HEK293 (cell line): ENCODE data around the gene CRABP2.

Experiments
- CTCF ChIA-PET: fragments of 350-600 bp; formaldehyde crosslinking; extraction: SDS; loops from one replicate; lab custom pipeline; 2021; ENCODE audit warnings: antibody characterized with exemption; lab: Yijun Ruan, JAX
- POLR2A ChIA-PET: fragments of 300-600 bp; formaldehyde crosslinking; extraction: SDS; loops from one replicate; lab custom pipeline; 2020; ENCODE audit warnings: antibody characterized with exemption, inconsistent platforms; lab: Yijun Ruan, JAX
- H3K27ac ChIP-seq: fragments of 200-500 bp; sonication (Bioruptor generic); 2 replicates; pipeline ENCODE4 v1.5.1; 2014; ENCODE audit warnings: low read depth, low read length, control low read depth, inconsistent platforms; ENCODE audit errors: extremely low read depth
- H3K36me3 ChIP-seq, 2 experiments: fragments of 200-500 bp in 1 of 2; sonication (Bioruptor generic) in 1 of 2; 1 replicate in 1 of 2; 2 replicates in 1 of 2; pipeline ENCODE4 v1.5.1; 2014 to 2017; ENCODE audit warnings: inconsistent platforms in 2 of 2, low read length in 2 of 2; ENCODE audit not compliant: control insufficient read depth in 2 of 2, insufficient read depth in 1 of 2
- H3K4me1 ChIP-seq: fragments of 200-500 bp; sonication (Bioruptor generic); 2 replicates; pipeline ENCODE4 v1.5.1; 2014; ENCODE audit warnings: mild to moderate bottlenecking, low read length, inconsistent platforms; ENCODE audit not compliant: control insufficient read depth, insufficient read depth
- H3K4me3 ChIP-seq: 2 replicates; pipeline ENCODE4 v1.5.1; 2011; ENCODE audit warnings: low read depth, mild to moderate bottlenecking, control low read depth, low read length, moderate library complexity
- H3K9me3 ChIP-seq: fragments of 200-500 bp; sonication (Bioruptor generic); 2 replicates; pipeline ENCODE4 v1.5.1; 2014; ENCODE audit warnings: low read depth, low read length, inconsistent platforms; ENCODE audit not compliant: control insufficient read depth, insufficient read depth
- BCL11A ChIP-seq: fragments of 450-650 bp; formaldehyde crosslinking; IDR thresholded peaks from 2 replicates; pipeline ENCODE4 v1.5.1; 2016; ENCODE audit warnings: low read depth, missing biosample characterization, missing genetic modification characterization
- EGR2 ChIP-seq: fragments of 450-650 bp; formaldehyde crosslinking; IDR thresholded peaks from 2 replicates; pipeline ENCODE4 v1.5.1; 2016; ENCODE audit warnings: low read depth, missing biosample characterization, missing genetic modification characterization
- KLF9 ChIP-seq: fragments of 450-650 bp; formaldehyde crosslinking; IDR thresholded peaks from 2 replicates; pipeline ENCODE4 v1.5.1; 2016; ENCODE audit warnings: missing biosample characterization, missing genetic modification characterization, low read depth
- PRDM10 ChIP-seq: fragments of 450-650 bp; formaldehyde crosslinking; IDR thresholded peaks from 2 replicates; pipeline ENCODE4 v1.5.1; 2016; ENCODE audit warnings: missing biosample characterization, missing genetic modification characterization
- SP7 ChIP-seq: fragments of 450-650 bp; formaldehyde crosslinking; IDR thresholded peaks from 2 replicates; pipeline ENCODE4 v1.5.1; 2016; ENCODE audit warnings: missing biosample characterization, missing genetic modification characterization
- ZBTB21 ChIP-seq: fragments of 450-650 bp; formaldehyde crosslinking; IDR thresholded peaks from 2 replicates; pipeline ENCODE4 v1.5.1; 2017; ENCODE audit warnings: missing biosample characterization, missing genetic modification characterization
- ZBTB26 ChIP-seq: fragments of 450-650 bp; formaldehyde crosslinking; optimal IDR thresholded peaks from 2 replicates; pipeline ENCODE3; 2016; ENCODE audit warnings: missing biosample characterization, mild to moderate bottlenecking, missing genetic modification characterization
- ZBTB49 ChIP-seq: fragments of 450-650 bp; formaldehyde crosslinking; IDR thresholded peaks from 2 replicates; pipeline ENCODE4 v1.5.1; 2016; ENCODE audit warnings: missing biosample characterization, missing genetic modification characterization, low read depth
- ZBTB7A ChIP-seq: fragments of 450-650 bp; formaldehyde crosslinking; IDR thresholded peaks from 2 replicates; pipeline ENCODE4 v1.5.1; 2016; ENCODE audit warnings: low read depth, missing biosample characterization, missing genetic modification characterization
- ZNF214 ChIP-seq: fragments of 450-650 bp; formaldehyde crosslinking; IDR thresholded peaks from 2 replicates; pipeline ENCODE4 v1.5.1; 2017; ENCODE audit warnings: missing biosample characterization, mild to moderate bottlenecking, missing genetic modification characterization, borderline replicate concordance
- ZNF239 ChIP-seq: fragments of 450-650 bp; formaldehyde crosslinking; IDR thresholded peaks from 2 replicates; pipeline ENCODE4 v1.5.1; 2016; ENCODE audit warnings: missing biosample characterization, missing genetic modification characterization
- ZNF391 ChIP-seq: fragments of 450-650 bp; formaldehyde crosslinking; IDR thresholded peaks from 2 replicates; pipeline ENCODE4 v1.5.1; 2016; ENCODE audit warnings: low read depth, missing biosample characterization, missing genetic modification characterization, borderline replicate concordance
- ZNF404 ChIP-seq: fragments of 450-650 bp; formaldehyde crosslinking; IDR thresholded peaks from 2 replicates; pipeline ENCODE4 v1.5.1; 2017; ENCODE audit warnings: missing biosample characterization, missing genetic modification characterization
- ZNF416 ChIP-seq: fragments of 450-650 bp; formaldehyde crosslinking; IDR thresholded peaks from 2 replicates; pipeline ENCODE4 v1.5.1; 2016; ENCODE audit warnings: missing biosample characterization, missing genetic modification characterization
- ZNF488 ChIP-seq: fragments of 450-650 bp; formaldehyde crosslinking; IDR thresholded peaks from 2 replicates; pipeline ENCODE4 v1.5.1; 2016; ENCODE audit warnings: missing biosample characterization, missing genetic modification characterization
- ZNF555 ChIP-seq: fragments of 450-650 bp; formaldehyde crosslinking; conservative IDR thresholded peaks from 2 replicates; pipeline ENCODE4 v1.5.1; 2017; ENCODE audit warnings: missing biosample characterization, mild to moderate bottlenecking, missing genetic modification characterization, inconsistent platforms
- ZNF571 ChIP-seq: fragments of 450-650 bp; formaldehyde crosslinking; IDR thresholded peaks from 2 replicates; pipeline ENCODE4 v1.5.0; 2017; ENCODE audit warnings: missing biosample characterization, missing genetic modification characterization
- ZNF610 ChIP-seq: fragments of 450-650 bp; formaldehyde crosslinking; IDR thresholded peaks from 2 replicates; pipeline ENCODE4 v1.5.1; 2016; ENCODE audit warnings: missing biosample characterization, missing genetic modification characterization, borderline replicate concordance
- ZNF645 ChIP-seq: fragments of 450-650 bp; formaldehyde crosslinking; IDR thresholded peaks from 2 replicates; pipeline ENCODE4; 2016; ENCODE audit warnings: missing biosample characterization, missing genetic modification characterization
- ZNF654 ChIP-seq: fragments of 450-650 bp; formaldehyde crosslinking; IDR thresholded peaks from 2 replicates; pipeline ENCODE4 v1.5.1; 2016; ENCODE audit warnings: low read depth, missing biosample characterization, missing genetic modification characterization
- ZNF660 ChIP-seq: fragments of 450-650 bp; IDR thresholded peaks from 2 replicates; pipeline ENCODE4 v1.5.1; 2018; ENCODE audit warnings: missing biosample characterization, mild to moderate bottlenecking, missing genetic modification characterization
- ZNF768 ChIP-seq: fragments of 450-650 bp; formaldehyde crosslinking; IDR thresholded peaks from 2 replicates; pipeline ENCODE4 v1.5.1; 2018; ENCODE audit warnings: missing biosample characterization, mild to moderate bottlenecking, missing genetic modification characterization
- ZNF792 ChIP-seq: fragments of 450-650 bp; formaldehyde crosslinking; IDR thresholded peaks from 2 replicates; pipeline ENCODE4 v1.5.1; 2016; ENCODE audit warnings: missing biosample characterization, missing genetic modification characterization

CRABP2 gene

GRCh38 chr1:156669794-156670193, 35.6 kb downstream of the CRABP2 start:
- POLR2A ChIA-PET: interaction anchor here (1.2 kb wide), 1 partner anchor 9 kb away, joined by 4 read pairs; no protein-coding TSS in a partner anchor
- no peak overlapping the region for H3K27ac ChIP-seq
- TF ChIP-seq ZNF610 (tag by site-specific recombination) (no peak), ZBTB7A (tag by site-specific recombination) (no peak), ZNF654 (tag by site-specific recombination) (no peak), ZNF391 (tag by site-specific recombination) (no peak), ZNF239 (no peak), SP7 (tag by site-specific recombination) (no peak), ZNF645 (no peak), BCL11A (tag by site-specific recombination) (no peak), ZNF404 (no peak)
- 0 out of 2 replicates have a peak, but pooled peaks cover under 1% of the 10 kb centered on the region for H3K4me1 ChIP-seq
- CTCF ChIA-PET: interaction anchor here (0.6 to 1.9 kb wide), 4 partner anchors 9 to 42 kb away, joined by 3 to 4 read pairs (median 4); no protein-coding TSS in a partner anchor
- peaks cover 0 to 13% of the 10 kb centered on the region in 2 experiments; a peak in 1 of 3 replicates for H3K36me3 ChIP-seq
- no peak overlapping the region for H3K4me3 ChIP-seq
- no peaks in the 10 kb centered on the region for H3K9me3 ChIP-seq

- H3K4me1 ChIP-seq: 0 out of 2 replicates have a peak, but pooled peaks cover 5% of the 10 kb centered on the region
- no peak overlapping the region for H3K4me3 ChIP-seq
- no peak overlapping the region for H3K27ac ChIP-seq
- peaks cover 0 to 10% of the 10 kb centered on the region in 2 experiments; a peak in 1 of 3 replicates for H3K36me3 ChIP-seq
- TF ChIP-seq ZBTB49: no peak
- TF ChIP-seq ZNF660 (tag by site-specific recombination): no peak
- no peak for TF ChIP-seq ZBTB21 (tag by site-specific recombination)
- TF ChIP-seq ZNF792 (tag by site-specific recombination): no peak
- TF ChIP-seq ZNF555 (tag by site-specific recombination): no peak
- no peak for TF ChIP-seq EGR2 (tag by site-specific recombination)
- no peak for TF ChIP-seq ZNF488
- TF ChIP-seq PRDM10 (tag by site-specific recombination): peak; percentile 89
- no peak for TF ChIP-seq ZNF571 (tag by site-specific recombination)
- no peak for TF ChIP-seq ZNF768 (tag by site-specific recombination)
- 0 out of 2 replicates have a peak, but pooled peaks have one; percentile 35 for TF ChIP-seq KLF9
- TF ChIP-seq ZNF214 (tag by site-specific recombination): no peak
- no peak for TF ChIP-seq ZBTB26 (tag by site-specific recombination)
- TF ChIP-seq ZNF416 (tag by site-specific recombination): no peak
- ChIA-PET POLR2A (interaction anchor here (1.2 kb wide), 1 partner anchor 8 kb away, joined by 4 read pairs; no protein-coding TSS in a partner anchor), CTCF (interaction anchor here (1.5 to 15.2 kb wide), 3 partner anchors 9 to 41 kb away, joined by 4 to 564 read pairs (median 5); partner anchors contain the start of gene NES)
- no peaks in the 10 kb centered on the region for H3K9me3 ChIP-seq
Measured at GRCh38 chr1:156668801-156669637, 36.4 kb downstream of the CRABP2 start.
